HEK293 (cell line): ENCODE measurements around the gene WASL.

Source experiments
- ZBTB17 ChIP-seq: fragments of 450-650 bp; formaldehyde crosslinking; IDR thresholded peaks from 2 replicates; pipeline ENCODE4 v1.5.1; 2016; ENCODE audit warnings: missing biosample characterization, missing genetic modification characterization
- ZNF121 ChIP-seq: fragments of 450-650 bp; formaldehyde crosslinking; IDR thresholded peaks from 2 replicates; pipeline ENCODE4 v1.5.1; 2016; ENCODE audit warnings: missing biosample characterization, missing genetic modification characterization
- ZNF426 ChIP-seq: fragments of 450-650 bp; formaldehyde crosslinking; IDR thresholded peaks from 2 replicates; pipeline ENCODE4 v1.5.1; 2017; ENCODE audit warnings: missing biosample characterization, missing genetic modification characterization, mild to moderate bottlenecking, inconsistent platforms, moderate library complexity
- ZNF785 ChIP-seq: fragments of 450-650 bp; formaldehyde crosslinking; IDR thresholded peaks from 2 replicates; pipeline ENCODE4 v1.5.1; 2016; ENCODE audit warnings: missing biosample characterization, missing genetic modification characterization
- TF ChIP-seq, protein P1 (sequence below): fragments of 450-650 bp; formaldehyde crosslinking; IDR thresholded peaks from 2 replicates; pipeline ENCODE4 v1.5.1; 2016; ENCODE audit warnings: missing biosample characterization, missing genetic modification characterization
- TF ChIP-seq, protein P2 (sequence below): fragments of 450-650 bp; formaldehyde crosslinking; IDR thresholded peaks from 2 replicates; pipeline ENCODE4 v1.5.1; 2017; ENCODE audit warnings: missing biosample characterization, missing genetic modification characterization
- TF ChIP-seq, protein P3 (sequence below): fragments of 450-650 bp; formaldehyde crosslinking; IDR thresholded peaks from 2 replicates; pipeline ENCODE4; 2016; ENCODE audit warnings: missing biosample characterization, missing genetic modification characterization

DNA sequence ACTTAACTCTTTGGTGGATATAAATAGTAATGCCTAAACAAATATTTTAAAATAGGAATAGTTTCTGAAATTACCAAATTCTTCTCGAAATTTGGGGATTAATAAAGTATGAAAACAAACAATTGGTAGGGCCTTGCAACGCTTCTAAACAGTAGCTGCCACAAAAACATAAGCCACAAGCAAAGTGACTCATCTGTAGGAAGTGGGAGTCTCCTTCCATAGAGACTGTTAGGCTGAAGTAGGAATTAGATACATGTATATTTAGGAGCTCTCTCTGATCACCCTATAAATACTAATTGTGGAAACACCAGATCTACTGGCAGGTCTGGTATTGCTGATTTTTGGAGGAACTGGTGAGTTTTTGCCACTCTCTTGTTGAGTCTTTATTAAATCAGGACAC lies 98.8 kb downstream of the WASL start:
- TF ChIP-seq ZNF121 = no peak
- TF ChIP-seq ZNF785 (tag by site-specific recombination) = no peak
- TF ChIP-seq, protein P1, sequence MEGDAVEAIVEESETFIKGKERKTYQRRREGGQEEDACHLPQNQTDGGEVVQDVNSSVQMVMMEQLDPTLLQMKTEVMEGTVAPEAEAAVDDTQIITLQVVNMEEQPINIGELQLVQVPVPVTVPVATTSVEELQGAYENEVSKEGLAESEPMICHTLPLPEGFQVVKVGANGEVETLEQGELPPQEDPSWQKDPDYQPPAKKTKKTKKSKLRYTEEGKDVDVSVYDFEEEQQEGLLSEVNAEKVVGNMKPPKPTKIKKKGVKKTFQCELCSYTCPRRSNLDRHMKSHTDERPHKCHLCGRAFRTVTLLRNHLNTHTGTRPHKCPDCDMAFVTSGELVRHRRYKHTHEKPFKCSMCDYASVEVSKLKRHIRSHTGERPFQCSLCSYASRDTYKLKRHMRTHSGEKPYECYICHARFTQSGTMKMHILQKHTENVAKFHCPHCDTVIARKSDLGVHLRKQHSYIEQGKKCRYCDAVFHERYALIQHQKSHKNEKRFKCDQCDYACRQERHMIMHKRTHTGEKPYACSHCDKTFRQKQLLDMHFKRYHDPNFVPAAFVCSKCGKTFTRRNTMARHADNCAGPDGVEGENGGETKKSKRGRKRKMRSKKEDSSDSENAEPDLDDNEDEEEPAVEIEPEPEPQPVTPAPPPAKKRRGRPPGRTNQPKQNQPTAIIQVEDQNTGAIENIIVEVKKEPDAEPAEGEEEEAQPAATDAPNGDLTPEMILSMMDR (tag by site-specific recombination) = no peak
- no peak for TF ChIP-seq ZBTB17 (tag by site-specific recombination)
- TF ChIP-seq, protein P2, sequence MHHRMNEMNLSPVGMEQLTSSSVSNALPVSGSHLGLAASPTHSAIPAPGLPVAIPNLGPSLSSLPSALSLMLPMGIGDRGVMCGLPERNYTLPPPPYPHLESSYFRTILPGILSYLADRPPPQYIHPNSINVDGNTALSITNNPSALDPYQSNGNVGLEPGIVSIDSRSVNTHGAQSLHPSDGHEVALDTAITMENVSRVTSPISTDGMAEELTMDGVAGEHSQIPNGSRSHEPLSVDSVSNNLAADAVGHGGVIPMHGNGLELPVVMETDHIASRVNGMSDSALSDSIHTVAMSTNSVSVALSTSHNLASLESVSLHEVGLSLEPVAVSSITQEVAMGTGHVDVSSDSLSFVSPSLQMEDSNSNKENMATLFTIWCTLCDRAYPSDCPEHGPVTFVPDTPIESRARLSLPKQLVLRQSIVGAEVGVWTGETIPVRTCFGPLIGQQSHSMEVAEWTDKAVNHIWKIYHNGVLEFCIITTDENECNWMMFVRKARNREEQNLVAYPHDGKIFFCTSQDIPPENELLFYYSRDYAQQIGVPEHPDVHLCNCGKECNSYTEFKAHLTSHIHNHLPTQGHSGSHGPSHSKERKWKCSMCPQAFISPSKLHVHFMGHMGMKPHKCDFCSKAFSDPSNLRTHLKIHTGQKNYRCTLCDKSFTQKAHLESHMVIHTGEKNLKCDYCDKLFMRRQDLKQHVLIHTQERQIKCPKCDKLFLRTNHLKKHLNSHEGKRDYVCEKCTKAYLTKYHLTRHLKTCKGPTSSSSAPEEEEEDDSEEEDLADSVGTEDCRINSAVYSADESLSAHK (tag by site-specific recombination) = no peak
- TF ChIP-seq, protein P3, sequence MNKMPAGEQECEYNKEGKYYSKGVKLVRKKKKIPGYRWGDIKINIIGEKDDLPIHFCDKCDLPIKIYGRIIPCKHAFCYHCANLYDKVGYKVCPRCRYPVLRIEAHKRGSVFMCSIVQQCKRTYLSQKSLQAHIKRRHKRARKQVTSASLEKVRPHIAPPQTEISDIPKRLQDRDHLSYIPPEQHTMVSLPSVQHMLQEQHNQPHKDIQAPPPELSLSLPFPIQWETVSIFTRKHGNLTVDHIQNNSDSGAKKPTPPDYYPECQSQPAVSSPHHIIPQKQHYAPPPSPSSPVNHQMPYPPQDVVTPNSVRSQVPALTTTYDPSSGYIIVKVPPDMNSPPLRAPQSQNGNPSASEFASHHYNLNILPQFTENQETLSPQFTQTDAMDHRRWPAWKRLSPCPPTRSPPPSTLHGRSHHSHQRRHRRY (tag by site-specific recombination) = no peak
- TF ChIP-seq ZNF426 (tag by site-specific recombination) = no peak
